Epithelial cell of esophagus (primary cell): Measurements from ENCODE around the gene RAB31.

Experiments
- DNase-seq: peaks from one replicate; pipeline ENCODE4 v3.0.0; 2010; ENCODE audit warnings: low read depth
- H3K4me3 ChIP-seq: 2 replicates; pipeline ENCODE4 v1.5.1; 2011; ENCODE audit warnings: mild to moderate bottlenecking, low read length, control low read depth
- TF ChIP-seq, protein P1 (sequence below): IDR thresholded peaks from 2 replicates; pipeline ENCODE4 v1.5.1; 2011; ENCODE audit warnings: low read depth, mild to moderate bottlenecking, low read length, control low read depth, inconsistent platforms; ENCODE audit not compliant: insufficient read depth; ENCODE audit errors: missing control alignments

RAB31 gene

DNA sequence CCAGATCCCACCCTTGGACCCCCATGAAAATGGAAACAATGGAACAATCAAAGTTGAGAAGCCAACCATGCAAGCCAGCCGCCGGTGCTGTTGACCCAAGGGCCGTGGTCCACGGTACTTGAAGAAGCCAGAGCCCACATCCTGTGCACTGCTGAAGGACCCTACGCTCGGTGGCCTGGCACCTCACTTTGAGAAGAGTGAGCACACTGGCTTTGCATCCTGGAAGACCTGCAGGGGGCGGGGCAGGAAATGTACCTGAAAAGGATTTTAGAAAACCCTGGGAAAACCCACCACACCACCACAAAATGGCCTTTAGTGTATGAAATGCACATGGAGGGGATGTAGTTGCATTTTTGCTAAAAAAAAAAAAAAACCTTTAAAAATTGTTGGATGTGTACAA, 151.1 kb downstream of the RAB31 start:
- no peak overlapping the region for H3K4me3 ChIP-seq
- TF ChIP-seq, protein P1, sequence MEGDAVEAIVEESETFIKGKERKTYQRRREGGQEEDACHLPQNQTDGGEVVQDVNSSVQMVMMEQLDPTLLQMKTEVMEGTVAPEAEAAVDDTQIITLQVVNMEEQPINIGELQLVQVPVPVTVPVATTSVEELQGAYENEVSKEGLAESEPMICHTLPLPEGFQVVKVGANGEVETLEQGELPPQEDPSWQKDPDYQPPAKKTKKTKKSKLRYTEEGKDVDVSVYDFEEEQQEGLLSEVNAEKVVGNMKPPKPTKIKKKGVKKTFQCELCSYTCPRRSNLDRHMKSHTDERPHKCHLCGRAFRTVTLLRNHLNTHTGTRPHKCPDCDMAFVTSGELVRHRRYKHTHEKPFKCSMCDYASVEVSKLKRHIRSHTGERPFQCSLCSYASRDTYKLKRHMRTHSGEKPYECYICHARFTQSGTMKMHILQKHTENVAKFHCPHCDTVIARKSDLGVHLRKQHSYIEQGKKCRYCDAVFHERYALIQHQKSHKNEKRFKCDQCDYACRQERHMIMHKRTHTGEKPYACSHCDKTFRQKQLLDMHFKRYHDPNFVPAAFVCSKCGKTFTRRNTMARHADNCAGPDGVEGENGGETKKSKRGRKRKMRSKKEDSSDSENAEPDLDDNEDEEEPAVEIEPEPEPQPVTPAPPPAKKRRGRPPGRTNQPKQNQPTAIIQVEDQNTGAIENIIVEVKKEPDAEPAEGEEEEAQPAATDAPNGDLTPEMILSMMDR, result no peak
- DNase-seq, result no peak

DNA sequence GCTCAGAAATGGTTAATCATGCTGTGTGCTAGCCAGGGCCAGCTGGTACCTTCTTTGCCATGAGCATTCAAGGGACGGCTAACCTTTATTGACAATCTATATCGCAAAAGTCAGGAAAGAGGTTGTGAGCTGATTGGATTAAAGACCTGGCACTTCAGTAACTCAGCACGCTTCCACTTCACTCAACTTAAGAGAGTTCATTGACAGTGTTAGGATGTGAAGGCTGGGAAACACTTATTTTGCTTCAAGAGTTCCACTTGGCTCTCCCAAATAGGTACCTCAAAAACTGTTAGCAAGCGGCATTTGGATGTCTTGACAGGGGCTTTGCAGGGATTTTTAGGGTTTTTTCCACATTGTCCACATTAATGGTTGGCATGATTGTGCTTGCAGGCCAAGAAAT, 152.6 kb downstream of the RAB31 start:
- TF ChIP-seq, protein P1, result no peak
- no peak overlapping the region for H3K4me3 ChIP-seq

DNA sequence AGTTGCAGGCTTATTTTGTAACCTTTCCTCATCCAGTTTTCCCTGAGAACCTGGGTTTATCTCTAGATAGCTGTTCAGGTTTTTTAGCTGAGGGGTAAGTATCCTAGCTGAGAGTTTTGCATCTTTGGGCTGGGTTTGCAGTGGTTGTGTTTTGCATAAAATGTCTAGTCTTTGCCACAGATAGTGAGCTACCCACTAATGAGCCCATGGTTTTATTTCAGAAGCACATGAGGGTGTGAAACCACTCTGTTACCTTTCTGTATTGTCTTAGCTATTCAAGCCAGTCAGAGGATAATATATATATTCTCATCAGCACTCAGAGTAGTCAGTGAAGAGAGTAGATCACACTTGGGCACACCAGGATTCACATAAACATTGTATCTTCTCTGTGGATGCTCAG, 153.1 kb downstream of the RAB31 start:
- no peak for DNase-seq
- no peak overlapping the region for H3K4me3 ChIP-seq
- TF ChIP-seq, protein P1, result no peak

More for the DNA sequence above, 152.6 kb downstream of the RAB31 start:
- no peak for DNase-seq

DNA sequence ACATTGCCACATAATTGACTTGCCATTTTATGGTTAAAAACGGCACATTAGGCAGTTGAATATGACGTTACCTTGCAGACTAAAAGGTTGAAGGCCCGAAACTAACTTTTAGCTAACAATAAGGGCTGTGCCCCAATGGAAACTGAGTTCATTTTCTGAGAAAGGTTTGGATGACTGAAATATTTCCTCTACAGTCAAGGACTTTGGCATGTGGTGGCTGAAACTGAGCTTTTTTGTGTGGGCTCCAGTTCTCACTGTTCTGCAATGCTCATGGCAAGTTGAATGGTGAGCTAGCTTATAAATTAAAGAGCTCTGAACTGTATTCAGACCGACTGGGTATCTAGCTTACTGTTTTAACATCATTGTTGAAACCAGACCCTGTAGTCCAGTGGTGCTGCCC, 153.8 kb downstream of the RAB31 start:
- TF ChIP-seq, protein P1, result no peak
- no peak for DNase-seq
- no peak overlapping the region for H3K4me3 ChIP-seq

DNA sequence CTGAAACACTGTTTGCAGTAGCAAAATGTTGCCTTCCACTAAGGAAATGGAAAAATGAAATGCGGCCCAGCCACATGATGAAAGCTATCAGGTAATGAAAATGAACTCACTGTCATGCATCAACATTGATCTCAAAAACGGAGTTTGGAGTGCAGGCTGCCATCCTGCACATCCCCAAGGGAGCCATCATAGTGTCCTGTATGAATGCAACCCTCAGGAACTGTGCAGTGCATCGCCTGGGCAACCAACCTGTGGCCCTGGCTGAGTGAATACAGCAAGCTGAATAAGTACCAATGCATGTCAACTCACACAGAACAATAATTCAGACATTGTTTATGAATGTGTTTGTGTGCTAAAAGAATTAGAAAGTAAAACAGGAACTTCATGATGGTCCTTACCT, 154.6 kb downstream of the RAB31 start:
- DNase-seq, result no peak
- TF ChIP-seq, protein P1, result no peak
- no peak overlapping the region for H3K4me3 ChIP-seq

DNA sequence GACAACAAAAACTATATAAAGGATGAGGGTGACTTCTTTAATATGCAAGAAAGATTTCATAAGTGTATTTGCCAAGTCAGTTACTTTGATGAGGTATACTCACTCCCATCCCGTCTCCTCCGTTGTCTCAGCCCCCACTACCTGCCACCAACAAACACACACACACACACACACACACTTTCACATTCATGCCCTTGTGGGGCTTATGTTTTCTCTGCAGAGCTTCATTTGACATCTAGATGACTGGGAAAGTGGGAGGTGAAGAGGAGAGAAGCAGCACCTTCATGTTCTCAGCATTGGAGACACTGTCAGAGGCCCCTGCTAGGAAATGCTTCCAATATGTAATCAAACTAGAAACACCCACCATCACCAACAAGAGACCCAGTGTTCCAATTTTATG, 155.2 kb downstream of the RAB31 start:
- no peak for DNase-seq
- no peak overlapping the region for H3K4me3 ChIP-seq
- TF ChIP-seq, protein P1, result no peak

DNA sequence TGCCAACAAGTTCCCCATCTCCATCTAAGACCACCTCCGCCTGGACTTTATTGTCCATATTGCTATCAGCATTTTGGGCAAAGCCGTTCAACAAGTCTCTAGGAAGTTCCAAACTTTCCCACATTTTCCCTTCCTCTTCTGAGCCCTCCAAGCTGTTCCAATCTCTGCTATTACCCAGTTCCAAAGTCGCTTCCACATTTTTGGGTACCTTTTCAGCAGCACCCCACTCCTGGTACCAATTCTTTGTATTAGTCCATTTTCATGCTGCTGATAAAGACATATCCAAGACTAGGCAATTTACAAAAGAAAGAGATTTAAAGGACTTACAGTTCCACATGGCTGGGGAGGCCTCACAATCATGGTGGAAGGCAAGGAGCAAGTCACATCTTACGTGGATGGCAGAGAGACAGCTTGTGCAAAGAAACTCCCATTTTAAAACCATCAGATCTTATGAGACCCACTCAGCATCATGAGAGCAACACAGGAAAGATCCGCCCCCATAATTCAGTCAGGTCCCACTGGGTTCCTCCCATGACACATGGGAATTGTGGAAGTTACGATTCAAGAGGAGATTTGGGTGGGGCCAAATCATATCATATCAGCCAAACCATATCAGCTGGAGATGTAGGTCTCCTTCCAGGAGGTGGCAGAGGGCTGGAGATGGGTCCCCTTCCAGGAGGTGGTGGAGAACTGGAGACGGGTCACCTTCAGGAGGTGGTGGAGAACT, 157.8 kb downstream of the RAB31 start:
- no peak for DNase-seq
- H3K4me3 ChIP-seq, result no peak overlapping the region
- TF ChIP-seq, protein P1, result no peak
